SU-DHL-6 (cell line): Measurements from ENCODE around the gene CDKAL1.

ENCODE experiments used
- H2AFZ ChIP-seq: fragments of 200-600 bp; sonication (generic); 2 replicates; pipeline ENCODE4 v1.6.1; 2014; ENCODE audit warnings: low read depth, mild to moderate bottlenecking, moderate library complexity, mixed read lengths, antibody characterized with exemption, low read length; ENCODE audit not compliant: severe bottlenecking
- H3F3A ChIP-seq: fragments of 200-600 bp; shearing (Covaris generic); 2 replicates; pipeline ENCODE4 v1.6.0; 2016; ENCODE audit warnings: antibody characterized with exemption, mild to moderate bottlenecking; ENCODE audit not compliant: insufficient read depth
- H3K27ac ChIP-seq: fragments of 200-600 bp; sonication (generic); 2 replicates; pipeline ENCODE4 v1.5.1; 2016; ENCODE audit warnings: low read depth, mild to moderate bottlenecking, low read length, moderate library complexity, mixed read lengths
- H3K27me3 ChIP-seq: fragments of 200-600 bp; sonication (generic), shearing (Covaris generic); 2 replicates; pipeline ENCODE4 v1.6.0; 2014; ENCODE audit warnings: mild to moderate bottlenecking, low read length
- H3K36me3 ChIP-seq: fragments of 200-600 bp; sonication (generic); 2 replicates; pipeline ENCODE4 v1.6.1; 2014; ENCODE audit warnings: mild to moderate bottlenecking, low read length, mixed read lengths
- H3K4me2 ChIP-seq: fragments of 300-600, 200-600 bp; shearing (Covaris generic), sonication (generic); 2 replicates; pipeline ENCODE4 v1.6.0; 2014; ENCODE audit warnings: low read length, low read depth, mild to moderate bottlenecking; ENCODE audit not compliant: poor library complexity, severe bottlenecking
- H3K4me3 ChIP-seq: fragments of 200-600 bp; sonication (generic); 2 replicates; pipeline ENCODE4 v1.5.1; 2014; ENCODE audit warnings: antibody characterized with exemption, low read length, mild to moderate bottlenecking, mixed read lengths; ENCODE audit not compliant: insufficient read depth, poor library complexity, severe bottlenecking
- H3K79me2 ChIP-seq: fragments of 200-600 bp; sonication (generic); 2 replicates; pipeline ENCODE4 v1.6.1; 2014; ENCODE audit warnings: mild to moderate bottlenecking, low read length, moderate library complexity; ENCODE audit not compliant: insufficient read depth
- H3K9ac ChIP-seq: fragments of 200-600 bp; sonication (generic); 2 replicates; pipeline ENCODE4 v1.7.0; 2014; ENCODE audit warnings: mild to moderate bottlenecking, low read length
- H3K9me2 ChIP-seq: fragments of 200-600 bp; sonication (generic); replicated peaks from 2 replicates; pipeline ENCODE4 v1.6.1; 2014; ENCODE audit warnings: low read length; ENCODE audit not compliant: insufficient read depth
- H3K9me3 ChIP-seq: fragments of 200-600 bp; sonication (generic); 2 replicates; pipeline ENCODE4 v1.6.1; 2014; ENCODE audit warnings: low read length, mixed read lengths; ENCODE audit not compliant: insufficient read depth
- H4K20me1 ChIP-seq: fragments of 200-600 bp; sonication (generic); 2 replicates; pipeline ENCODE4 v1.6.1; 2014; ENCODE audit warnings: low read depth, mild to moderate bottlenecking, antibody characterized with exemption, low read length, moderate library complexity, mixed read lengths
- EZH2phosphoT487 ChIP-seq: fragments of 200-600 bp; sonication (generic), shearing (Covaris generic); conservative IDR thresholded peaks from 2 replicates; pipeline ENCODE4 v1.6.1; 2018; ENCODE audit warnings: mild to moderate bottlenecking, antibody characterized with exemption, low read length, moderate library complexity, mixed read lengths
- TF ChIP-seq, protein P1 (sequence below): fragments of 200-600 bp; sonication (generic); IDR thresholded peaks from one replicate; pipeline ENCODE4 v1.5.1; 2017; ENCODE audit warnings: antibody characterized with exemption, mild to moderate bottlenecking, low read length, moderate library complexity; ENCODE audit not compliant: insufficient read depth, poor library complexity, severe bottlenecking

The CDKAL1 gene

DNA sequence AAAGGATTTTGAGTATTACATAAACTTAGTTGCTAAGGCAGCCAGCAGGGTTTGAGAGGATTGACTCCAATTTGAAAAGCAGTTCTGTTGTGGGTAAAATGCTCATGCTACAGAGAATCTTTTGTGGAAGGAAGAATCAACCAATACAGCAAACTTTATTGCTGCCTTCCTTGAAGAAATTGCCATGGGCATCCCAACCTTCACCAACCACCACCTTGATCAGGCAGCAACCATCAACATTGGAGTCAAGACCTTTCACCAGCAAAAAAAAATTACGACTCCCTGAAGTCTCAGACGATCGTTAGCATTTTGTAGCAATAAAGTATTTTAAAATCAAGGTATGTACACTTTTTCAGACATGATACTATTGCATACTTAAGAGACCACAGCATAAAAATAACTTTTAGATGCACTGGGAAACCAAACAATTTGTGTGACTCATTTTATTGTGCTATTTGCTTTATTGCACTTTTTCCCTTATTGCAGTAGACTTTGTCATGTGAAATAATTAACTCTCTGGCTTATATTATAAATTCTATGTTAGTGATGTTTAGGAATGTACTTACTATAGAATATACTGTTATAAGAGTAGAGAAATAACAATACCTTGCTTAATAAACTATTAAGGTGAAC lies 390.8 kb downstream of the CDKAL1 start:
- no peaks in the 10 kb centered on the region for H3K27me3 ChIP-seq
- no peak overlapping the region for H3K4me3 ChIP-seq
- H3K36me3 ChIP-seq, result no peaks in the 10 kb centered on the region
- no peak overlapping the region for H3K9ac ChIP-seq
- no peak overlapping the region for H3K27ac ChIP-seq
- H3F3A ChIP-seq, result no peaks in the 10 kb centered on the region
- H3K79me2 ChIP-seq, result no peaks in the 10 kb centered on the region
- H2AFZ ChIP-seq, result no peak overlapping the region
- H3K9me3 ChIP-seq, result no peaks in the 10 kb centered on the region
- no peaks in the 10 kb centered on the region for H4K20me1 ChIP-seq
- no peaks in the 10 kb centered on the region for H3K9me2 ChIP-seq
- TF ChIP-seq, protein P1, sequence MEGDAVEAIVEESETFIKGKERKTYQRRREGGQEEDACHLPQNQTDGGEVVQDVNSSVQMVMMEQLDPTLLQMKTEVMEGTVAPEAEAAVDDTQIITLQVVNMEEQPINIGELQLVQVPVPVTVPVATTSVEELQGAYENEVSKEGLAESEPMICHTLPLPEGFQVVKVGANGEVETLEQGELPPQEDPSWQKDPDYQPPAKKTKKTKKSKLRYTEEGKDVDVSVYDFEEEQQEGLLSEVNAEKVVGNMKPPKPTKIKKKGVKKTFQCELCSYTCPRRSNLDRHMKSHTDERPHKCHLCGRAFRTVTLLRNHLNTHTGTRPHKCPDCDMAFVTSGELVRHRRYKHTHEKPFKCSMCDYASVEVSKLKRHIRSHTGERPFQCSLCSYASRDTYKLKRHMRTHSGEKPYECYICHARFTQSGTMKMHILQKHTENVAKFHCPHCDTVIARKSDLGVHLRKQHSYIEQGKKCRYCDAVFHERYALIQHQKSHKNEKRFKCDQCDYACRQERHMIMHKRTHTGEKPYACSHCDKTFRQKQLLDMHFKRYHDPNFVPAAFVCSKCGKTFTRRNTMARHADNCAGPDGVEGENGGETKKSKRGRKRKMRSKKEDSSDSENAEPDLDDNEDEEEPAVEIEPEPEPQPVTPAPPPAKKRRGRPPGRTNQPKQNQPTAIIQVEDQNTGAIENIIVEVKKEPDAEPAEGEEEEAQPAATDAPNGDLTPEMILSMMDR, result no peak
- TF ChIP-seq EZH2phosphoT487, result no peak
- H3K4me2 ChIP-seq, result no peak overlapping the region

DNA sequence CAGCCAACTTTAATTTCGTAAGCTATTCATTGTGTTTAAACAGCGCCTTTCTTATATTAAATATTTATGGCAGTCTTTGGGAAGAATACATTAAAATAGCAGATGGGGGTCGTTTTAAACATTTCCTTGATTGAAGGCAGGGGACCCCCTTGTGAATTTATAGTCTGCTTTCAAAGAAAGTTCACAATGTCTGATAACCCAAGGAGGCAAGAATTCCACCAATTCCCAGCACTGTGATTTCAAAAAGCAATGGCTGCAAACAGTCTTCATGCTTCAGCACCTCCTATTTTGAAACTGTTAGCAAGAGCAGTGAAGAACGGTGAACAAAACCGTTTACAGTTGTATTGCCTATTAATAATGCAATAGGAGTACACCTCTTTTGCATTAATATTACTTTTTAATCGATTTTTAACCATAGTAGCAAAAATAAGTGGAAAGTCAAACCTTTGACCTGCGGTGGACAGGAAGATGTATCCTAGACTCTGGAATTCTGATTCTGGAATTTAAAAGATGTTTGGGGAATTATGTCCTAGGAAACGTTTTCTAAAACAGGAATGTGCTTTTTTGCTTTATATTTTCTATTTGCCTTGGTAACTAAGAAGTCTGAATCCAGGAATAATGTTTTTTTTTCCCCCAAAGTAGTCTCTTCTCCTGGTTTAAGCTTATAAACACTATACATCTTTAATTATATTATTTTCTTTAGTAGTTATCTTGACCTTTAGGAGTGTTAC lies 393.0 kb downstream of the CDKAL1 start:
- Histone ChIP-seq H3K9ac (no peak overlapping the region), H3F3A (no peaks in the 10 kb centered on the region), H3K36me3 (no peaks in the 10 kb centered on the region), H4K20me1 (no peaks in the 10 kb centered on the region), H2AFZ (no peak overlapping the region), H3K9me3 (no peaks in the 10 kb centered on the region), H3K79me2 (no peaks in the 10 kb centered on the region), H3K27me3 (no peaks in the 10 kb centered on the region), H3K4me2 (no peak overlapping the region), H3K9me2 (no peaks in the 10 kb centered on the region), H3K27ac (no peak overlapping the region), H3K4me3 (no peak overlapping the region)
- TF ChIP-seq, protein P1, result no peak
- TF ChIP-seq EZH2phosphoT487, result no peak

DNA sequence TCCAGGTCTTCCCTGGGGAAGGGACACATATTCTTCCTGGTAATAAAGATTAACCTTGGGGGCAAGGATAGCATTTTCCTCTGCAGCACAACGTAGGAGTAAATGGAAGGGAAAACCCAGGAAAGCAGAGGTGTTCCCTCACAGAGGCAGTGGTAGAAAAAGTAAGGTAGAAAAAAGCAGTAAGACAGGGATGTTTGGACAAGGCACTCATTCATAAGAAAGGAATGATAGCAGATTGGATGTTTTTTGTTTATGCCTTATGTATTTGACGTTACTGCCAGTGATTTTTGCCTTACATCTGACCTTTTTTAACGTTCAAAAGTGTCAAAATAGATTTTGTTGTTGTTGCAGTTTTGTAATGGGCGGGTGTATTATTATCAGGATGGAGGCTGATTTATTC lies 395.0 kb downstream of the CDKAL1 start:
- no peaks in the 10 kb centered on the region for H3K79me2 ChIP-seq
- no peak overlapping the region for H3K27ac ChIP-seq
- TF ChIP-seq, protein P1, result no peak
- no peak for TF ChIP-seq EZH2phosphoT487
- H3K4me3 ChIP-seq, result no peak overlapping the region
- no peaks in the 10 kb centered on the region for H4K20me1 ChIP-seq
- H3F3A ChIP-seq, result no peaks in the 10 kb centered on the region
- no peaks in the 10 kb centered on the region for H3K9me2 ChIP-seq
- no peak overlapping the region for H3K4me2 ChIP-seq
- no peaks in the 10 kb centered on the region for H3K36me3 ChIP-seq
- H2AFZ ChIP-seq, result no peak overlapping the region
- H3K27me3 ChIP-seq, result no peaks in the 10 kb centered on the region
- H3K9me3 ChIP-seq, result no peaks in the 10 kb centered on the region
- H3K9ac ChIP-seq, result no peak overlapping the region
